Measurements from ENCODE around the gene CEBPG. TPM values are rescaled to one million over a fixed set of nuclear protein-coding genes. Genes with fewer than 3 reads are reported as not detected.

Gene CEBPG
- total RNA-seq, 1 experiment from 2014 or later, result 41.5 TPM

- peaks cover 41% of the 10 kb centered on the region for H3K4me1 ChIP-seq (ENCODE audit: control insufficient read depth, insufficient read depth, low read length)
- CTCF ChIA-PET, result interaction anchor here (0.6 to 1.3 kb wide), 3 partner anchors 12 to 155 kb away, joined by 4 to 6 read pairs (median 5); no protein-coding TSS in a partner anchor
- intact Hi-C loops (cut with micrococcal nuclease; ENCODE audit: unreplicated experiment) (no loop called here), in situ Hi-C loops (cut with HindIII; ENCODE audit: low pct_unique_long_range_greater_than_20kb, low sequenced_read_pairs) (no loop called here)
- TF ChIP-seq TCF7L2 (IDR thresholded peaks at IDR 0.05; ENCODE audit: low read depth, low read length), result no peak
- TF ChIP-seq, protein P1, sequence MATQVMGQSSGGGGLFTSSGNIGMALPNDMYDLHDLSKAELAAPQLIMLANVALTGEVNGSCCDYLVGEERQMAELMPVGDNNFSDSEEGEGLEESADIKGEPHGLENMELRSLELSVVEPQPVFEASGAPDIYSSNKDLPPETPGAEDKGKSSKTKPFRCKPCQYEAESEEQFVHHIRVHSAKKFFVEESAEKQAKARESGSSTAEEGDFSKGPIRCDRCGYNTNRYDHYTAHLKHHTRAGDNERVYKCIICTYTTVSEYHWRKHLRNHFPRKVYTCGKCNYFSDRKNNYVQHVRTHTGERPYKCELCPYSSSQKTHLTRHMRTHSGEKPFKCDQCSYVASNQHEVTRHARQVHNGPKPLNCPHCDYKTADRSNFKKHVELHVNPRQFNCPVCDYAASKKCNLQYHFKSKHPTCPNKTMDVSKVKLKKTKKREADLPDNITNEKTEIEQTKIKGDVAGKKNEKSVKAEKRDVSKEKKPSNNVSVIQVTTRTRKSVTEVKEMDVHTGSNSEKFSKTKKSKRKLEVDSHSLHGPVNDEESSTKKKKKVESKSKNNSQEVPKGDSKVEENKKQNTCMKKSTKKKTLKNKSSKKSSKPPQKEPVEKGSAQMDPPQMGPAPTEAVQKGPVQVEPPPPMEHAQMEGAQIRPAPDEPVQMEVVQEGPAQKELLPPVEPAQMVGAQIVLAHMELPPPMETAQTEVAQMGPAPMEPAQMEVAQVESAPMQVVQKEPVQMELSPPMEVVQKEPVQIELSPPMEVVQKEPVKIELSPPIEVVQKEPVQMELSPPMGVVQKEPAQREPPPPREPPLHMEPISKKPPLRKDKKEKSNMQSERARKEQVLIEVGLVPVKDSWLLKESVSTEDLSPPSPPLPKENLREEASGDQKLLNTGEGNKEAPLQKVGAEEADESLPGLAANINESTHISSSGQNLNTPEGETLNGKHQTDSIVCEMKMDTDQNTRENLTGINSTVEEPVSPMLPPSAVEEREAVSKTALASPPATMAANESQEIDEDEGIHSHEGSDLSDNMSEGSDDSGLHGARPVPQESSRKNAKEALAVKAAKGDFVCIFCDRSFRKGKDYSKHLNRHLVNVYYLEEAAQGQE (IDR thresholded peaks at IDR 0.05; ENCODE audit: insufficient read depth in 1 of 2, low read depth in 2 of 2, low read length in 1 of 2), result no peak
- POLR2A ChIA-PET, result interaction anchor here (0.5 kb wide), 1 partner anchor 85 kb away, joined by 4 read pairs; no protein-coding TSS in a partner anchor
- no peak overlapping the region for H3K4me3 ChIP-seq (ENCODE audit: low read depth in 2 of 2, low read length in 2 of 2)
- no peak for DNase-seq (ENCODE audit: low read depth, low spot score)
- BruUV-seq (replicated peaks), result no TSS peak
- no peaks in the 10 kb centered on the region for H3K36me3 ChIP-seq (ENCODE audit: control insufficient read depth, insufficient read depth, low read length)
- no peak overlapping the region for H3K27ac ChIP-seq (ENCODE audit: low read length)
- no peaks in the 10 kb centered on the region for H3K27me3 ChIP-seq (ENCODE audit: control insufficient read depth, insufficient read depth, low read length)
- H3K9me3 ChIP-seq (ENCODE audit: control insufficient read depth, insufficient read depth, low read depth, low read length), result no peaks in the 10 kb centered on the region
- ATAC-seq, result no peak
These were observed 23.4 kb downstream of the CEBPG start for GRCh38 chr19:33396701-33397535.

GRCh38 chr19:33397536-33398360 lies 24.2 kb downstream of the CEBPG start:
- TF ChIP-seq, protein P1 (IDR thresholded peaks at IDR 0.05; ENCODE audit: insufficient read depth in 1 of 2, low read depth in 2 of 2, low read length in 1 of 2), result no peak
- TF ChIP-seq, protein P2, sequence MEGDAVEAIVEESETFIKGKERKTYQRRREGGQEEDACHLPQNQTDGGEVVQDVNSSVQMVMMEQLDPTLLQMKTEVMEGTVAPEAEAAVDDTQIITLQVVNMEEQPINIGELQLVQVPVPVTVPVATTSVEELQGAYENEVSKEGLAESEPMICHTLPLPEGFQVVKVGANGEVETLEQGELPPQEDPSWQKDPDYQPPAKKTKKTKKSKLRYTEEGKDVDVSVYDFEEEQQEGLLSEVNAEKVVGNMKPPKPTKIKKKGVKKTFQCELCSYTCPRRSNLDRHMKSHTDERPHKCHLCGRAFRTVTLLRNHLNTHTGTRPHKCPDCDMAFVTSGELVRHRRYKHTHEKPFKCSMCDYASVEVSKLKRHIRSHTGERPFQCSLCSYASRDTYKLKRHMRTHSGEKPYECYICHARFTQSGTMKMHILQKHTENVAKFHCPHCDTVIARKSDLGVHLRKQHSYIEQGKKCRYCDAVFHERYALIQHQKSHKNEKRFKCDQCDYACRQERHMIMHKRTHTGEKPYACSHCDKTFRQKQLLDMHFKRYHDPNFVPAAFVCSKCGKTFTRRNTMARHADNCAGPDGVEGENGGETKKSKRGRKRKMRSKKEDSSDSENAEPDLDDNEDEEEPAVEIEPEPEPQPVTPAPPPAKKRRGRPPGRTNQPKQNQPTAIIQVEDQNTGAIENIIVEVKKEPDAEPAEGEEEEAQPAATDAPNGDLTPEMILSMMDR (IDR thresholded peaks at IDR 0.05), result peak; percentile 73; the same call in 1 of the 2 replicates
- TF ChIP-seq SIN3A (IDR thresholded peaks at IDR 0.05; ENCODE audit: borderline replicate concordance, insufficient read depth, low read depth, low read length), result no peak
- POLR2A ChIA-PET, result interaction anchor here (0.5 kb wide), 1 partner anchor 86 kb away, joined by 4 read pairs; no protein-coding TSS in a partner anchor

More at GRCh38 chr19:33397536-33398360, 24.2 kb downstream of the CEBPG start:
- CTCF ChIA-PET, result interaction anchor here (0.6 to 1.3 kb wide), 3 partner anchors 11 to 174 kb away, joined by 3 to 5 read pairs (median 4); no protein-coding TSS in a partner anchor
- DNase-seq (ENCODE audit: low read depth, low spot score) (no peak), ATAC-seq (0 out of 2 replicates have a peak, but pooled peaks have one; percentile 5)
- no peaks in the 10 kb centered on the region for H3K36me3 ChIP-seq (ENCODE audit: control insufficient read depth, insufficient read depth, low read length)
- H3K27me3 ChIP-seq (ENCODE audit: control insufficient read depth, insufficient read depth, low read length), result no peaks in the 10 kb centered on the region
- no peaks in the 10 kb centered on the region for H3K9me3 ChIP-seq (ENCODE audit: control insufficient read depth, insufficient read depth, low read depth, low read length)
- peaks cover 33% of the 10 kb centered on the region for H3K4me1 ChIP-seq (ENCODE audit: control insufficient read depth, insufficient read depth, low read length)
- H3K27ac ChIP-seq (ENCODE audit: low read length), result no peak overlapping the region
- intact Hi-C loops (cut with micrococcal nuclease; ENCODE audit: unreplicated experiment) (no loop called here), in situ Hi-C loops (cut with HindIII; ENCODE audit: low pct_unique_long_range_greater_than_20kb, low sequenced_read_pairs) (no loop called here)
- H3K4me3 ChIP-seq (ENCODE audit: low read depth in 2 of 2, low read length in 2 of 2), result no peak overlapping the region
- BruUV-seq (replicated peaks), result no TSS peak

Measured in Panc1 (cell line).